GM23338 (cell line): ENCODE data around the gene C1R. TPM values are rescaled to one million over a fixed set of nuclear protein-coding genes. Genes with fewer than 3 reads are reported as not detected.

Experiments used
- ATAC-seq: fragments of 200-7000 bp; cut with Tn5 transposase; 3 replicates; pipeline ENCODE4 v1.9.1; 2020
- DNase-seq: peaks from one replicate; pipeline ENCODE4 v3.0.0-alpha.2; 2015; ENCODE audit warnings: low spot score
- H2AFZ ChIP-seq: fragments of 200-600 bp; sonication (generic); 2 replicates; pipeline ENCODE4 v1.8.0; 2016; ENCODE audit warnings: antibody characterized with exemption, mild to moderate bottlenecking, moderate library complexity
- H3F3A ChIP-seq: fragments of 200-600 bp; sonication (generic); replicated peaks from 2 replicates; pipeline ENCODE4 v1.8.0; 2017; ENCODE audit warnings: antibody characterized with exemption, mixed run types, low read depth
- H3K27ac ChIP-seq: fragments of 200-600 bp; sonication (generic); 2 replicates; pipeline ENCODE4 v1.6.1; 2016; ENCODE audit warnings: low read depth
- H3K27me3 ChIP-seq: fragments of 200-600 bp; sonication (generic); 2 replicates; pipeline ENCODE4 v1.8.0; 2016; ENCODE audit warnings: mild to moderate bottlenecking, mixed run types, moderate library complexity; ENCODE audit not compliant: insufficient read depth
- H3K36me3 ChIP-seq: fragments of 200-600 bp; sonication (generic); 2 replicates; pipeline ENCODE4 v1.8.0; 2016; ENCODE audit warnings: mild to moderate bottlenecking; ENCODE audit not compliant: insufficient read depth
- H3K4me1 ChIP-seq: fragments of 200-600 bp; sonication (generic); 2 replicates; pipeline ENCODE4 v1.8.0; 2016; ENCODE audit warnings: mild to moderate bottlenecking, moderate library complexity; ENCODE audit not compliant: insufficient read depth
- H3K4me2 ChIP-seq: fragments of 200-600 bp; sonication (generic); 2 replicates; pipeline ENCODE4 v1.7.1; 2017; ENCODE audit warnings: mixed run types
- H3K4me3 ChIP-seq: fragments of 200-600 bp; sonication (generic); 2 replicates; pipeline ENCODE4 v1.6.1; 2016; ENCODE audit warnings: mixed run types
- H3K79me2 ChIP-seq: fragments of 200-600 bp; sonication (generic); replicated peaks from 2 replicates; pipeline ENCODE4 v1.8.0; 2017; ENCODE audit warnings: mild to moderate bottlenecking; ENCODE audit not compliant: insufficient read depth
- H3K9me2 ChIP-seq: fragments of 200-600 bp; sonication (generic); 2 replicates; pipeline ENCODE4 v1.8.0; 2017; ENCODE audit not compliant: insufficient read depth
- H4K20me1 ChIP-seq: fragments of 200-600 bp; sonication (generic); replicated peaks from 2 replicates; pipeline ENCODE4 v1.8.0; 2017; ENCODE audit warnings: mild to moderate bottlenecking; ENCODE audit not compliant: insufficient read depth
- H3K27ac Mint-ChIP-seq: 2 replicates; pipeline ENCODE4 v1.8.0; 2020; ENCODE audit warnings: inconsistent platforms, mild to moderate bottlenecking, moderate library complexity, mixed read lengths
- H3K27me3 Mint-ChIP-seq: 3 replicates; pipeline ENCODE4 v1.8.0; 2022; ENCODE audit warnings: low read depth, mild to moderate bottlenecking, moderate library complexity, mixed read lengths, inconsistent platforms; ENCODE audit not compliant: insufficient read depth, poor library complexity
- H3K36me3 Mint-ChIP-seq: 3 replicates; pipeline ENCODE4 v1.8.0; 2021; ENCODE audit warnings: low read depth, mild to moderate bottlenecking, inconsistent platforms, moderate library complexity, mixed read lengths
- H3K4me1 Mint-ChIP-seq: 3 replicates; pipeline ENCODE4 v1.8.0; 2020; ENCODE audit warnings: mild to moderate bottlenecking, inconsistent platforms, mixed read lengths
- H3K4me3 Mint-ChIP-seq: 3 replicates; pipeline ENCODE4 v1.8.0; 2021; ENCODE audit warnings: moderate library complexity, mild to moderate bottlenecking, inconsistent platforms, mixed read lengths
- H3K9me3 Mint-ChIP-seq: 3 replicates; pipeline ENCODE4 v1.8.0; 2020; ENCODE audit warnings: moderate library complexity, mild to moderate bottlenecking, inconsistent platforms, mixed read lengths
- CREB1 ChIP-seq: fragments of 250-450 bp; sonication (Bioruptor Pico); IDR thresholded peaks from 2 replicates; pipeline ENCODE4 v1.5.0; 2020; ENCODE audit warnings: low read depth, mild to moderate bottlenecking, moderate library complexity
- CTCF ChIP-seq, 2 experiments: fragments of 200-600 bp in 1 of 2; sonication (generic) in 1 of 2; conservative IDR thresholded peaks; 2 replicates each; pipeline versions ENCODE4 v1.5.1 to v1.6.1; 2016 to 2017; ENCODE audit warnings: antibody characterized with exemption in 2 of 2, low read depth in 2 of 2, mild to moderate bottlenecking in 2 of 2, moderate library complexity in 1 of 2
- EZH2 ChIP-seq: fragments of 200-600 bp; sonication (generic); IDR thresholded peaks from one replicate; pipeline ENCODE4 v1.8.0; 2017; ENCODE audit warnings: antibody characterized with exemption, mild to moderate bottlenecking, low read depth; ENCODE audit not compliant: unreplicated experiment
- JUNB ChIP-seq: IDR thresholded peaks from one replicate; pipeline ENCODE4 v1.6.1; 2016; ENCODE audit warnings: antibody characterized with exemption; ENCODE audit not compliant: unreplicated experiment
- NANOG ChIP-seq: IDR thresholded peaks from 2 replicates; pipeline ENCODE4 v1.6.1; 2016; ENCODE audit warnings: antibody characterized with exemption, borderline replicate concordance
- POLR2AphosphoS5 ChIP-seq: IDR thresholded peaks from 2 replicates; pipeline ENCODE4 v1.6.1; 2016; ENCODE audit warnings: antibody characterized with exemption, low read depth
- REST ChIP-seq: IDR thresholded peaks from one replicate; pipeline ENCODE4 v1.6.1; 2018; ENCODE audit warnings: antibody characterized with exemption; ENCODE audit not compliant: unreplicated experiment
- STAT1 ChIP-seq: IDR thresholded peaks from one replicate; pipeline ENCODE4 v1.6.1; 2016; ENCODE audit warnings: antibody characterized with exemption; ENCODE audit not compliant: unreplicated experiment
- ZNF114 ChIP-seq: fragments of 250-450 bp; sonication (Bioruptor Pico); IDR thresholded peaks from 2 replicates; pipeline ENCODE4 v1.5.0; 2020; ENCODE audit warnings: mild to moderate bottlenecking, moderate library complexity
- ZNF331 ChIP-seq: fragments of 250-450 bp; sonication (Bioruptor Pico); IDR thresholded peaks from 2 replicates; pipeline ENCODE4 v1.5.0; 2020; ENCODE audit warnings: low read depth, mild to moderate bottlenecking, moderate library complexity
- ZNF462 ChIP-seq: fragments of 250-450 bp; sonication (Bioruptor Pico); IDR thresholded peaks from 2 replicates; pipeline ENCODE4 v1.5.0; 2020; ENCODE audit warnings: mild to moderate bottlenecking, moderate library complexity
- polyA plus RNA-seq: library from polyadenylated mRNA; unstranded; fragments of >200 nt; fragmentation: Nextera tagmentation; extraction: Ambion mirVana; gene quantifications from 2 replicates; pipeline ENCODE4 v1.2.1, GENCODE V29; 2016
- total RNA-seq: library from RNA; depleted of rRNA; stranded (reverse); fragments of >200 nt; shearing (Covaris generic); gene quantifications from 2 replicates; pipeline ENCODE4 v1.2.3, GENCODE V29; 2014

Gene C1R
- total and polyA plus RNA-seq, 2 experiments from 2014 or later, result 6.4 to 8.8 TPM

- Mint-ChIP-seq H3K36me3 (peaks cover 6% of the 10 kb centered on the region), H3K27ac (no peak overlapping the region), H3K27me3 (peaks cover 1% of the 10 kb centered on the region), H3K9me3 (peaks cover 4% of the 10 kb centered on the region), H3K4me1 (no peaks in the 10 kb centered on the region), H3K4me3 (no peak overlapping the region)
- no peak overlapping the region for H3K27ac ChIP-seq
- H3K36me3 ChIP-seq, result no peaks in the 10 kb centered on the region
- no peaks in the 10 kb centered on the region for H3F3A ChIP-seq
- ATAC-seq (no peak), DNase-seq (no peak)
- no peak for TF ChIP-seq ZNF462 (CRISPR knock-in tag)
- TF ChIP-seq NANOG, result no peak
- TF ChIP-seq ZNF331, result no peak
- TF ChIP-seq POLR2AphosphoS5, result no peak
- TF ChIP-seq ZNF114 (CRISPR knock-in tag), result no peak
- no peak for TF ChIP-seq REST
- TF ChIP-seq STAT1, result no peak
- TF ChIP-seq JUNB, result no peak
- no peak for TF ChIP-seq CTCF (conservative IDR thresholded peaks at IDR 0.05; ENCODE audit: low read depth in 2 of 2)
- TF ChIP-seq EZH2, result no peak
- TF ChIP-seq CREB1 (CRISPR knock-in tag), result no peak
- no peak overlapping the region for H3K4me2 ChIP-seq
- H4K20me1 ChIP-seq, result no peaks in the 10 kb centered on the region
- no peaks in the 10 kb centered on the region for H3K4me1 ChIP-seq
- no peaks in the 10 kb centered on the region for H3K9me2 ChIP-seq
- no peaks in the 10 kb centered on the region for H3K27me3 ChIP-seq
- H3K4me3 ChIP-seq, result no peak overlapping the region
- H3K79me2 ChIP-seq, result no peaks in the 10 kb centered on the region
- H2AFZ ChIP-seq, result no peak overlapping the region
Observed at GRCh38 chr12:7083125-7083524, 9.1 kb downstream of the C1R start.
